Daoy (cell line): Measurements from ENCODE around the gene SH2B3. TPM values are rescaled to one million over a fixed set of nuclear protein-coding genes. Genes with fewer than 3 reads are reported as not detected.
A peak's percentile ranks its signal among the peaks of the same experiment; 100 is the strongest.

Source experiments
- DNase-seq: peaks from one replicate; pipeline ENCODE4 v3.0.0-alpha.2; 2015; ENCODE audit warnings: low read depth
- total RNA-seq: library from RNA; depleted of rRNA; stranded (reverse); fragments of >200 nt; shearing (Covaris generic); gene quantifications from 2 replicates; pipeline ENCODE4 v1.2.3, GENCODE V29; 2014

SH2B3 gene
- total RNA-seq, 1 experiment from 2014 or later, result 28.7 TPM

- no peak for DNase-seq
Measured at GRCh38 chr12:111408686-111409402, 3.1 kb downstream of the SH2B3 start.

DNA sequence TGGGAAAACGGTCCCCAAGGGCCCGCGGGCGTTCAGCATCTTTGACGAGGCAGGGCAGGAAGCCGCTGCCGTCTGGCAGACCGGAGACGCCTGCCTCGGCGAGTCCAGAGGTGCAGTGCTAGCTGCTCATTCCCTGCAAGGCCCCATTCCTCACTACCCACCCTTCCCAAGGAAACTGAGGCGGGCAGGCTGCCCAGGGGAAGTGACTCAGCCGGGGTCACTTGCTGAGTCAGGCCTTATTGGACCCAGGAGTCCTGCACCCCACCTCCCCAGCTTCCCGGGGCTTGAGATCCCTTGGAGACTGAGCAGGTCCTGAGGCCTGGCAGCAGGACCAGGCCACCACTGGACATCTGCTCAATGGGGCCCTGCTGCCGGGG is 3.7 kb downstream of the SH2B3 start:
- peak; percentile 61 for DNase-seq

- peak; percentile 98 for DNase-seq
Measured at GRCh38 chr12:111409780-111410430, 4.2 kb downstream of the SH2B3 start.

DNA sequence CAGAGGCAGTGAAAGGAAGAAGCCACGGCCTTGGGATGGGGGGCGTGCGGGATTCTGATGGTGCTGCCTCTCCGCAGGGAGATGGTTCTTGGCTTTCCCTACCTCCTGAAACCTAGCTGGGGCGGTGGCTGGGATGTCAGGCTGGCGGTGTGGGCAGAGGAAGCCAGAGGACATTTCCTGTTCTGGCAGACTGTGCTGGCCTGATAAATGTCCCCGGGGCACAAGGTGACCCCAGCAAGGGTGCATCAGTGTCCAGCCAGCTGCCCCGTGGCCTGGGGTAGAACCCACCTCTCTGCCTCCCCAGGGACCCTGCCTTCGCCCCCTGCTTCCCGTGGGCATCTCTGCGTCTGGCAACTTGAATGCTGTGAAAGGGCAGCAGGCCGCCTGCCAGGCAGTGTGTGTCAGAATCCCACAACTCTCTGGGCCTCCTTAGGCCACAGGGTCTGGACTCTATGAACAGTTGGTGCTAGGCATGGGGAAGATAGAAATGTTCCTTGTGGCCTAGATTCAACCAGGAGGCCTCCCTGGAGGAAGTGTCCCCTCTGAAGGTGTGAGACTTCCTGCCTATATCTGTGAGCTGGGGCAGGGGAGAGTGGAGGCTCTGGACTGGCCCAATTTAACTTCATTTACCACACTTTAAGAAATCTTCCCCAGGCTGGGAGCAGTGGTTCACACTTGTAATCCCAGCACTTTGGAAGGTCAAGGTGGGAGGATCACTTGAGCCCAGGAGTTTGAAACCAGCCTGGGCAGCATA is 4.9 kb downstream of the SH2B3 start:
- DNase-seq, result peak; percentile 77

GRCh38 chr12:111411185-111411764 is 5.6 kb downstream of the SH2B3 start:
- DNase-seq, result no peak

- peak; percentile 84 for DNase-seq
Measured at GRCh38 chr12:111412007-111412829, 6.5 kb downstream of the SH2B3 start.

GRCh38 chr12:111412830-111413441 is 7.2 kb downstream of the SH2B3 start:
- no peak for DNase-seq

- DNase-seq, result peak; percentile 80
Measured at GRCh38 chr12:111413442-111414086, 7.8 kb downstream of the SH2B3 start.

GRCh38 chr12:111414711-111415252 is 9.1 kb downstream of the SH2B3 start:
- no peak for DNase-seq

DNA sequence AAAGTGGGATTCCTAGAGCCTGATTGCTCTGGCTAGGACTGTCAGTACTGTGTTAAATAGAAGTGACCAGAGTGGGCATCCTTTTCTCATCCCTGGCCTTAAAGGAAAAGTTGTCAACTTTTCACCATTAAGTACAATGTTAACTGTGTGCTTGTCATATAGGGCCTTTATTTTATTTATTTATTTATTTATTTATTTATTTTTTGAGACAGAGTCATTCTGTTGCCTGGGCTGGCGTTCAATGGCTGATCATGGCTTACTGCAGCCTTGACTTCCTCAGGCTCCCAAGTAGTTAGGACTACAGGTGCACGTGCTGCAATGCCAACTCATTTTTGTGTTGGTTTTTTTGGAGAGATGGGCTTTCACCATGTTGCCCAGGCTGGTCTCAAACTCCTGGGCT is 11.6 kb downstream of the SH2B3 start:
- no peak for DNase-seq

GRCh38 chr12:111417784-111418593 is 12.3 kb downstream of the SH2B3 start:
- no peak for DNase-seq

DNA sequence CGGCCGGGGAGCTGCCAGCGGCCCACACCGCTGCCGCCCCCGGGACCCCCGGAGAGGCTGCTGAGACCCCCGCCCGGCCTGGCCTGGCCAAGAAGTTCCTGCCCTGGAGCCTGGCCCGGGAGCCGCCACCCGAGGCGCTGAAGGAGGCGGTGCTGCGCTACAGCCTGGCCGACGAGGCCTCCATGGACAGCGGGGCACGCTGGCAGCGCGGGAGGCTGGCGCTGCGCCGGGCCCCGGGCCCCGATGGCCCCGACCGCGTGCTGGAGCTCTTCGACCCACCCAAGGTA is 12.8 kb downstream of the SH2B3 start:
- no peak for DNase-seq

DNA sequence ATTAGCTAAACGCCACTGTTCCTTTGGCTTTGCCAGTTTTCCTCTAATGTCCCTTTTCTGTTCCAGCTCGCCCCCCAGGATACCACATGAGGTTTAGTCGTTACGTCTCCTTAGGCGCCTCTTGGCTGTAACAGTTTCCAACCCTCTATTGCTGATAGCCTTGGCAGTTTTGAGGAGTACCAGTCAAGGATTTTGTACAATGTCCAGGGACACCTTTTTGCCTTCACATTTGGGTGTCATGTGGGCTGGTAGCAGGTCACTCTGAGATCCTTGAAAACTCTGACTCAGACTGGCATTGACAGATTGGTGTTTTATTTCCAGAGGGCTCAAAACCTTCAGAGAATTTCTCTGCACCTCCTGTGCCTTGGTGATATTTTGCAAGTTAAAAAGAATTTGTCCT is 14.1 kb downstream of the SH2B3 start:
- no peak for DNase-seq

DNA sequence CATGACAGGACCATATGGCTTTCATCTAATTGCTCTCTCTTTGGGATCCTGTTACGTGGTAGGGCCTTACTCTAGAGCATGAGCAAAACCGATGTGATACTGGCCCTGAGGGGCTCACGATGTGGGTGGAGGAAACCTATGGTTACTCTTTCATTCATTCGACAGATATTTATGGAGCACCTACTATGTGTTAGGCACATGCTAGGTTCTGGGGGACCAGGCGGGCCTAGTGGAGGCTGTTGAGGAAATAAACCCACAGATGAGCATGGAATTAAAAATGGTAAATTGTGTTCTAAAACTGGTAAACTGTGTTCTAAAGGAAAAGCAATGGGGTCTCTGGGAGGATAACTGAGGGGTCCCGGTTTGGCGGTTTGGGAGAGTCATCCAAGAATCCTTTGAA is 14.8 kb downstream of the SH2B3 start:
- DNase-seq, result no peak

GRCh38 chr12:111424189-111424792 is 18.6 kb downstream of the SH2B3 start:
- peak; percentile 67 for DNase-seq

DNA sequence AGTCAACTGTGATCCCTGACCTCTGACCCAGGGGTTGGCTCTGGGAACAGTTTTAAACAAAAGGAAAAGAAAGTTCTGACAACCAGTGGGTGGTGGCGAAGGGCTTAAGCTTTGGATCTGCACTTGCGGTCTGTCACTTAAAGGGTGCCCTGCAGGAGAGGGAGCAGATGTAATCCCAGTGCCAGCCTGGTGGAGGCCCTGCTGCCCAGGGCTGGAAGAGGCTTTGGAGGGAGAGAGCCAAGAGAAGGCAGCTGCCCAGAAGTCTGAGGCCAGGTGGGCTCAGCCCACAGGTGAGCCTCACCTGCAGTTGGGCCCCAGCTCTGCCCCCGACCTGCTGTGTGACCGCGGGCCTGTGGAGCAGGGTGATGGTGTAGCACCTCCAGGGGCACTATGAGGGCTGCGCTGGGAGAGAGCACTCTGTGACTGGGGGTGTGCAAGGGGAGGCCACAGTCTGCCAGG is 19.1 kb downstream of the SH2B3 start:
- DNase-seq, result no peak

- DNase-seq, result peak; percentile 82
Measured at GRCh38 chr12:111425655-111426054, 19.9 kb downstream of the SH2B3 start.

DNA sequence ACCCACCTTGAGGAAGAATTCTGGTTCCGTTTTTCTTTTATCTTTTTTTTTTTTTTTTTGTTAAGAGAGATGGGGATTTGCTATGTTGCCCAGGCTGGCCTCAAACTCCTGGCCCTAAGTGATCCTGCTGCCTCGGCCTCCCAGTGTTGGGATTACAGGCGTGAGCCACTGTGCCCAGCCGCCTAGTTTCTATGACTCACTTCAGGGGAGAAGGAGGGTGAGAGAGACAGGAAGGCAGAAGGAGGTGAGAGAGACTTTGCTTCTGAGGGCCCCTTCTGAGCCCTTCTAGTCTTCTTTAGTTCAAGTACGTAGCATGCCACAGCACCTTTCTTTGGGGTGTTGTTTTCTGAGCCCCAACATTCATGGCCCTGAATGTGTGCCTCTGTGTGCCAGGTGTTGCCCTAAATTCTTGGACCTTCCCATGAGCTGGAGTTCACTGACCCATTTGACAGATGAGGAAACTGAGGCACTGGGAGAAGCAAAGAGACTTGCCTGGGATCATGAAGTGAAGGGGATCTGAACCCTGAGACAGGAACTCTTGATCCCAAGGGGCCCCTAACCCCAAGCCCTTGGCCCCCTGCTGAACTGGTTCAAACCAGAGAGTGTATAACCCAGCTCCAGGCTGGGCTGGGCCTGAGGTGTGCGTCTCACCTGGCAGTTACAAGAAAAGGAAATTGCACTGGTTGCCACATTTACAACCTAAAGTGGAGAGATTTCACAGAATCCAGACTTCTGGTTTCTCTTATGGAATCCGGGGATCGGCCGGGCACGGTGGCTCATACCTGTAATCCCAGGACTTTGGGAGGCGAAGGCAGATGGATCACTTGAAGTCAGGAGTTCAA is 20.8 kb downstream of the SH2B3 start:
- peak; percentile 78 for DNase-seq
